ENCODE data around the gene SMIM33.

GRCh38 chr5:139495638-139496435, 25.0 kb downstream of the SMIM33 start:
- TF ChIP-seq CTCF (conservative IDR thresholded peaks at IDR 0.05; ENCODE audit: low read length) (no peak), EZH2phosphoT487 (IDR thresholded peaks at IDR 0.05; ENCODE audit: borderline replicate concordance) (no peak)

All from Loucy (cell line).